ENCODE results near the gene TRDMT1. TPM values are rescaled to one million over a fixed set of nuclear protein-coding genes. Genes with fewer than 3 reads are reported as not detected.

Gene TRDMT1
- total and polyA plus RNA-seq, 12 donors = 1.3 to 10.5 (median 4.9) TPM

- TF ChIP-seq POLR2A (IDR thresholded peaks at IDR 0.05) = no peak
- no peak for TF ChIP-seq CTCF (IDR thresholded peaks at IDR 0.05)
- Histone ChIP-seq H3K27me3 (no peaks in the 10 kb centered on the region), H3K27ac (no peak overlapping the region), H3K36me3 (replicated peaks in 1 of 2) (no peaks in the 10 kb centered on the region), H3K4me3 (no peak overlapping the region), H3K4me1 (replicated peaks in 1 of 2) (no peaks in the 10 kb centered on the region), H3K9me3 (replicated peaks in 1 of 3) (no peaks in the 10 kb centered on the region)
- WGBS, 4 donors = 85 to 91% (median 86%) methylated on average over 5 of the region's 5 CpGs
- intact Hi-C loops (cut with DNase I) = no loop called here
- no peak for DNase-seq
Observed at GRCh38 chr10:17106991-17107390, 94.5 kb downstream of the TRDMT1 start.

- H3K4me3 ChIP-seq = no peak overlapping the region
- TF ChIP-seq POLR2A (IDR thresholded peaks at IDR 0.05) (no peak), CTCF (IDR thresholded peaks at IDR 0.05) (no peak)
- intact Hi-C loops (cut with DNase I) = no loop called here
- H3K9me3 ChIP-seq (replicated peaks in 1 of 3) = peaks cover 0 to 4% (median 0%) of the 10 kb centered on the region in 3 donors
- DNase-seq = no peak
- H3K4me1 ChIP-seq (replicated peaks in 1 of 2) = no peaks in the 10 kb centered on the region
- H3K27ac ChIP-seq = no peak overlapping the region
- no peaks in the 10 kb centered on the region for H3K27me3 ChIP-seq
- no peaks in the 10 kb centered on the region for H3K36me3 ChIP-seq (replicated peaks in 1 of 2)
Observed at GRCh38 chr10:17101910-17102266, 99.6 kb downstream of the TRDMT1 start.

GRCh38 chr10:17101257-17101909 lies 100.1 kb downstream of the TRDMT1 start:
- DNase-seq = no peak
- peaks cover 0 to 4% (median 0%) of the 10 kb centered on the region in 3 donors for H3K9me3 ChIP-seq (replicated peaks in 1 of 3)
- TF ChIP-seq CTCF (IDR thresholded peaks at IDR 0.05) (no peak), POLR2A (IDR thresholded peaks at IDR 0.05) (no peak)
- 75 to 82% (median 79%) methylated on average over 7 of the region's 7 CpGs for WGBS, 4 donors
- intact Hi-C loops (cut with DNase I) = no loop called here
- H3K36me3 ChIP-seq (replicated peaks in 1 of 2) = no peaks in the 10 kb centered on the region
- H3K27ac ChIP-seq = no peak overlapping the region
- H3K4me1 ChIP-seq (replicated peaks in 1 of 2) = no peaks in the 10 kb centered on the region
- H3K27me3 ChIP-seq = no peaks in the 10 kb centered on the region
- no peak overlapping the region for H3K4me3 ChIP-seq

- TF ChIP-seq CTCF (IDR thresholded peaks at IDR 0.05) = no peak
- no peak for TF ChIP-seq POLR2A (IDR thresholded peaks at IDR 0.05)
- intact Hi-C loops (cut with DNase I) = no loop called here
- H3K4me3 ChIP-seq = no peak overlapping the region
- WGBS, 4 donors = 87 to 96% (median 92%) methylated on average over 9 of the region's 9 CpGs
- no peaks in the 10 kb centered on the region for H3K4me1 ChIP-seq (replicated peaks in 1 of 2)
- H3K9me3 ChIP-seq (replicated peaks in 1 of 3) = peaks cover 0 to 4% (median 0%) of the 10 kb centered on the region in 3 donors
- H3K27ac ChIP-seq = no peak overlapping the region
- H3K36me3 ChIP-seq (replicated peaks in 1 of 2) = no peaks in the 10 kb centered on the region
- H3K27me3 ChIP-seq = no peaks in the 10 kb centered on the region
- no peak for DNase-seq
Observed at GRCh38 chr10:17100586-17100985, 100.9 kb downstream of the TRDMT1 start.

Measured in adrenal gland (tissue), 12 donors.